Fibroblast of lung (primary cell): ENCODE results near the gene HNRNPU. TPM values are rescaled to one million over a fixed set of nuclear protein-coding genes. Genes with fewer than 3 reads are reported as not detected.

Experiments used
- DNase-seq, 2 donors: peaks; one replicate each; pipeline versions ENCODE4 v3.0.0 to v3.0.0-alpha.2; 2010; ENCODE audit warnings: low read depth in 2 of 2
- H2AFZ ChIP-seq: 2 replicates; pipeline ENCODE4 v1.5.1; 2012; ENCODE audit warnings: low read length, control low read depth, inconsistent platforms
- H3K27ac ChIP-seq: 2 replicates; pipeline ENCODE4 v1.5.1; 2011; ENCODE audit warnings: low read length, control low read depth; ENCODE audit not compliant: insufficient read depth
- H3K27me3 ChIP-seq: 2 replicates; pipeline ENCODE4 v1.5.1; 2011; ENCODE audit warnings: mild to moderate bottlenecking, low read length; ENCODE audit not compliant: control insufficient read depth, insufficient read depth
- H3K36me3 ChIP-seq: 2 replicates; pipeline ENCODE4 v1.5.1; 2011; ENCODE audit warnings: low read length; ENCODE audit not compliant: control insufficient read depth, insufficient read depth
- H3K4me1 ChIP-seq: 2 replicates; pipeline ENCODE4 v1.5.1; 2011; ENCODE audit warnings: low read length; ENCODE audit not compliant: control insufficient read depth, insufficient read depth; ENCODE audit errors: extremely low read depth
- H3K4me2 ChIP-seq: 2 replicates; pipeline ENCODE4 v1.5.1; 2011; ENCODE audit warnings: low read length, control low read depth; ENCODE audit not compliant: insufficient read depth; ENCODE audit errors: extremely low read depth
- H3K4me3 ChIP-seq, 4 experiments: fragments of 200-600 bp in 1 of 4; sonication (generic) in 1 of 4; replicated peaks in 1 of 4; 2 replicates each; pipeline ENCODE4 v1.5.1; 2011 to 2016; ENCODE audit warnings: low read length in 4 of 4, low read depth in 3 of 4, mild to moderate bottlenecking in 3 of 4, control low read depth in 2 of 4, inconsistent platforms in 1 of 4, mixed read lengths in 1 of 4; ENCODE audit not compliant: insufficient read depth in 1 of 4; ENCODE audit errors: control extremely low read depth in 1 of 4
- H3K79me2 ChIP-seq: 2 replicates; pipeline ENCODE4 v1.5.1; 2012; ENCODE audit warnings: mild to moderate bottlenecking, low read length, inconsistent platforms; ENCODE audit not compliant: control insufficient read depth, insufficient read depth
- H3K9ac ChIP-seq: 2 replicates; pipeline ENCODE4 v1.5.1; 2011; ENCODE audit warnings: mild to moderate bottlenecking, low read length, control low read depth; ENCODE audit not compliant: insufficient read depth
- H3K9me3 ChIP-seq: 2 replicates; pipeline ENCODE4 v1.5.1; 2012; ENCODE audit warnings: low read depth, low read length; ENCODE audit not compliant: control insufficient read depth, insufficient read depth
- H4K20me1 ChIP-seq: 2 replicates; pipeline ENCODE4 v1.5.1; 2011; ENCODE audit warnings: low read length; ENCODE audit not compliant: control insufficient read depth, insufficient read depth; ENCODE audit errors: extremely low read depth
- EZH2 ChIP-seq: IDR thresholded peaks from 2 replicates; pipeline ENCODE4 v1.5.1; 2012; ENCODE audit warnings: low read length, control low read depth, mild to moderate bottlenecking; ENCODE audit errors: missing control alignments
- polyA plus RNA-seq, 2 donors: library from polyadenylated mRNA; depleted of rRNA in 1 of 2; stranded (reverse) in 1 of 2; unstranded in 1 of 2; fragments of >200 nt; gene quantifications; 2 replicates each; pipeline ENCODE4 v1.2.1, GENCODE V29; 2011 to 2012; ENCODE audit warnings: missing spikeins in 1 of 2
- total RNA-seq: library from RNA; depleted of rRNA; stranded (reverse); fragments of >200 nt; gene quantifications from 2 replicates; pipeline ENCODE4 v1.2.1, GENCODE V29; 2014
- TF ChIP-seq, protein P1 (sequence below), 2 donors: IDR thresholded peaks in 1 of 2; conservative IDR thresholded peaks in 1 of 2; 1 replicate in 1 of 2; 2 replicates in 1 of 2; pipeline ENCODE4 v1.5.1; 2011 to 2012; ENCODE audit warnings: low read length in 2 of 2, control low read depth in 1 of 2, inconsistent platforms in 1 of 2, low read depth in 1 of 2, mild to moderate bottlenecking in 1 of 2

The HNRNPU gene
- total and polyA plus RNA-seq, 2 donors (not counting 1 experiment from before 2014, with no cell fraction given): 231 to 383 TPM

DNA sequence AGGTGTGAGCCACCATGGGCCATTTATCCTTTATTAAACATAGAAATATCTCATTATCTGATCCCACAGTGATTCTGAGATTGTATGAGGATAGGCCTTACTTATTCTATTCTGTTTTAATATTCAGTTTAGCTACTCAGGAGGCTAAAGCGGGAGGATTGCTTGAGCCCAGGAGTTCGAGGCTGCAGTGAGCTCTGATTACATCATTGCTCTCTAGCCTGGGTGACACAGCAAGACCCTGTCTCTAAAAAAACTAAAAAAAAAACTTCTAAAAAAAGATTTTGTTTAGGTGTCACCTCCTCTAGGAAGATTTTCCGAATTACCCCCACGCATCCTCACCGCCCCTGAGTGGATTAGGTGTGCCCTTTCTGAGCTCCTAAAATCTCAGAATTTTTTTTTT is 14.3 kb upstream of the HNRNPU start:
- Histone ChIP-seq H3K27me3 (no peaks in the 10 kb centered on the region), H3K4me2 (no peak overlapping the region), H3K27ac (no peak overlapping the region), H3K36me3 (no peaks in the 10 kb centered on the region), H3K79me2 (no peaks in the 10 kb centered on the region), H3K9ac (no peak overlapping the region), H3K4me1 (no peaks in the 10 kb centered on the region), H4K20me1 (no peaks in the 10 kb centered on the region), H3K4me3 (no peak overlapping the region), H3K9me3 (no peaks in the 10 kb centered on the region), H2AFZ (no peak overlapping the region)
- no peak for DNase-seq
- TF ChIP-seq EZH2: no peak
- TF ChIP-seq, protein P1, sequence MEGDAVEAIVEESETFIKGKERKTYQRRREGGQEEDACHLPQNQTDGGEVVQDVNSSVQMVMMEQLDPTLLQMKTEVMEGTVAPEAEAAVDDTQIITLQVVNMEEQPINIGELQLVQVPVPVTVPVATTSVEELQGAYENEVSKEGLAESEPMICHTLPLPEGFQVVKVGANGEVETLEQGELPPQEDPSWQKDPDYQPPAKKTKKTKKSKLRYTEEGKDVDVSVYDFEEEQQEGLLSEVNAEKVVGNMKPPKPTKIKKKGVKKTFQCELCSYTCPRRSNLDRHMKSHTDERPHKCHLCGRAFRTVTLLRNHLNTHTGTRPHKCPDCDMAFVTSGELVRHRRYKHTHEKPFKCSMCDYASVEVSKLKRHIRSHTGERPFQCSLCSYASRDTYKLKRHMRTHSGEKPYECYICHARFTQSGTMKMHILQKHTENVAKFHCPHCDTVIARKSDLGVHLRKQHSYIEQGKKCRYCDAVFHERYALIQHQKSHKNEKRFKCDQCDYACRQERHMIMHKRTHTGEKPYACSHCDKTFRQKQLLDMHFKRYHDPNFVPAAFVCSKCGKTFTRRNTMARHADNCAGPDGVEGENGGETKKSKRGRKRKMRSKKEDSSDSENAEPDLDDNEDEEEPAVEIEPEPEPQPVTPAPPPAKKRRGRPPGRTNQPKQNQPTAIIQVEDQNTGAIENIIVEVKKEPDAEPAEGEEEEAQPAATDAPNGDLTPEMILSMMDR (conservative IDR thresholded peaks at IDR 0.05 in 1 of 2, IDR thresholded peaks at IDR 0.05 in 1 of 2; ENCODE audit: low read depth in 1 of 2, low read length in 2 of 2): no peak

DNA sequence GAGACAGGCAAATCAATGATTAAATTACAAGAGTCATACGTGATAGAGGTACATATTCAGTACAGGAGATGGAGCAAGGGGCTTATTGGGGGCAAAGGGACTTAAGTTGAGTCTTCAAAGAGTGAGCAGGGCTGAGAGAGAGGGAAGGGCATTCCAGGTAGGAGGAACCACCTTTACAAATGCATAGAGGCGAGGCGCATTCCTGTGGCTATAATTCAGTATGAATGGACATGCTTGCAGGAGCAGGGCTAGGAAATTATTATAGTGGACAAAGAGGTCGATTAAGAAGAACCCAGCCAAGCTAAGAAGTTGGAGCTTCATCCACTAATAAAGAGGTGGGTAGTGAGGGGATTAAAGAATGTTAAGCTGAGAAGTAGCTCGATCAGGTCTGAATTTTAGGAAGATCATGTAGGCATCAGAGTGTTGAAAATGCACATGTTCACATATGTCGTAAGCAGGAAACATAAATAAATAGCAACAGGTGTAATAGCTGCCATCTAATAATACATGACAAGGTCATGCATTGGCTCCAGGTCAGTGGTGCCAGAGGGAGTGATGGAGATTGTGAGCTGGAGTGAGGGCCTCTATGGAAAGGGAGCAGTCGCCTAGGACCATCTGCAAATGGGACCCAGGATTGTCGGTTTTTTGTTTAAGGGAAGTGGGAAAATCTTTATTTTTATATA is 12.0 kb upstream of the HNRNPU start:
- Histone ChIP-seq H3K9ac (no peak overlapping the region), H3K4me1 (no peaks in the 10 kb centered on the region), H3K27ac (no peak overlapping the region), H3K4me3 (no peak overlapping the region), H3K79me2 (no peaks in the 10 kb centered on the region), H3K4me2 (no peak overlapping the region), H3K9me3 (no peaks in the 10 kb centered on the region), H2AFZ (no peak overlapping the region), H3K36me3 (no peaks in the 10 kb centered on the region), H3K27me3 (no peaks in the 10 kb centered on the region), H4K20me1 (no peaks in the 10 kb centered on the region)
- TF ChIP-seq EZH2: no peak
- TF ChIP-seq, protein P1 (conservative IDR thresholded peaks at IDR 0.05 in 1 of 2, IDR thresholded peaks at IDR 0.05 in 1 of 2; ENCODE audit: low read depth in 1 of 2, low read length in 2 of 2): no peak
- DNase-seq: no peak

GRCh38 chr1:244874974-244875579 is 10.7 kb upstream of the HNRNPU start:
- Histone ChIP-seq H3K4me3 (no peak overlapping the region), H3K27ac (no peak overlapping the region), H4K20me1 (no peaks in the 10 kb centered on the region), H3K4me1 (no peaks in the 10 kb centered on the region), H3K27me3 (no peaks in the 10 kb centered on the region), H2AFZ (no peak overlapping the region), H3K79me2 (no peaks in the 10 kb centered on the region), H3K9me3 (no peaks in the 10 kb centered on the region), H3K4me2 (no peak overlapping the region), H3K36me3 (no peaks in the 10 kb centered on the region), H3K9ac (no peak overlapping the region)
- TF ChIP-seq, protein P1 (conservative IDR thresholded peaks at IDR 0.05 in 1 of 2, IDR thresholded peaks at IDR 0.05 in 1 of 2; ENCODE audit: low read depth in 1 of 2, low read length in 2 of 2): no peak
- no peak for TF ChIP-seq EZH2
- no peak for DNase-seq
